ENCODE measurements around the gene COL20A1.

The COL20A1 gene

DNA sequence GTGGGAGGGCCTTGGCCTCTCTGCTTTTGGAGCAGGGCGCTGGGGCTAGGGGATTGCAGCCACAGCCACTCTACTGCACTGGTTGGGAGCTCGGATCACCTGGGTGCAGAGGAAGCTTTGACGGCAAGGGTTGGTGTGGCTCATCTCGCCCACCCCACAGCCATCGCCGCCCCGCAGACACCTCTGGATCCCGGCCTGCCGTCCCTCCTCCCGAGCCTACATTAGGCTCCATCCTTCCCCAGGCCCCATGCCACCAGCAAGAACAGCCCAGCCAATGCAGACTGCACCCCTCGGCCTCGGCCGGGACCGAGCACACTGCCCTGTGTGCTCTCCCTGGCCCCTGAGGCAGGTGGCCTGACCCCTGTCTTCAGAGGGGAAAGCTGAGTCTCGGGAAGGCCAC, 32.5 kb upstream of the COL20A1 start:
- TF ChIP-seq POLR2AphosphoS5 (IDR thresholded peaks at IDR 0.05; ENCODE audit: low read depth, low read length) (no peak), FOXP2 (optimal IDR thresholded peaks at IDR 0.05; ENCODE audit: borderline replicate concordance, extremely low read depth, extremely low read length, insufficient read depth) (no peak), SIN3A (IDR thresholded peaks at IDR 0.05; ENCODE audit: borderline replicate concordance, insufficient read depth, low read length) (no peak), TAF1 (IDR thresholded peaks at IDR 0.05; ENCODE audit: borderline replicate concordance, insufficient read depth, low read length) (no peak)
- TF ChIP-seq, protein P1, sequence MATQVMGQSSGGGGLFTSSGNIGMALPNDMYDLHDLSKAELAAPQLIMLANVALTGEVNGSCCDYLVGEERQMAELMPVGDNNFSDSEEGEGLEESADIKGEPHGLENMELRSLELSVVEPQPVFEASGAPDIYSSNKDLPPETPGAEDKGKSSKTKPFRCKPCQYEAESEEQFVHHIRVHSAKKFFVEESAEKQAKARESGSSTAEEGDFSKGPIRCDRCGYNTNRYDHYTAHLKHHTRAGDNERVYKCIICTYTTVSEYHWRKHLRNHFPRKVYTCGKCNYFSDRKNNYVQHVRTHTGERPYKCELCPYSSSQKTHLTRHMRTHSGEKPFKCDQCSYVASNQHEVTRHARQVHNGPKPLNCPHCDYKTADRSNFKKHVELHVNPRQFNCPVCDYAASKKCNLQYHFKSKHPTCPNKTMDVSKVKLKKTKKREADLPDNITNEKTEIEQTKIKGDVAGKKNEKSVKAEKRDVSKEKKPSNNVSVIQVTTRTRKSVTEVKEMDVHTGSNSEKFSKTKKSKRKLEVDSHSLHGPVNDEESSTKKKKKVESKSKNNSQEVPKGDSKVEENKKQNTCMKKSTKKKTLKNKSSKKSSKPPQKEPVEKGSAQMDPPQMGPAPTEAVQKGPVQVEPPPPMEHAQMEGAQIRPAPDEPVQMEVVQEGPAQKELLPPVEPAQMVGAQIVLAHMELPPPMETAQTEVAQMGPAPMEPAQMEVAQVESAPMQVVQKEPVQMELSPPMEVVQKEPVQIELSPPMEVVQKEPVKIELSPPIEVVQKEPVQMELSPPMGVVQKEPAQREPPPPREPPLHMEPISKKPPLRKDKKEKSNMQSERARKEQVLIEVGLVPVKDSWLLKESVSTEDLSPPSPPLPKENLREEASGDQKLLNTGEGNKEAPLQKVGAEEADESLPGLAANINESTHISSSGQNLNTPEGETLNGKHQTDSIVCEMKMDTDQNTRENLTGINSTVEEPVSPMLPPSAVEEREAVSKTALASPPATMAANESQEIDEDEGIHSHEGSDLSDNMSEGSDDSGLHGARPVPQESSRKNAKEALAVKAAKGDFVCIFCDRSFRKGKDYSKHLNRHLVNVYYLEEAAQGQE (IDR thresholded peaks at IDR 0.05; ENCODE audit: insufficient read depth in 1 of 2, low read depth in 2 of 2, low read length in 2 of 2): no peak

GRCh38 chr20:63261060-63261794, 31.8 kb upstream of the COL20A1 start:
- TF ChIP-seq SIN3A (IDR thresholded peaks at IDR 0.05; ENCODE audit: borderline replicate concordance, insufficient read depth, low read length): no peak
- TF ChIP-seq POLR2AphosphoS5 (IDR thresholded peaks at IDR 0.05; ENCODE audit: low read depth, low read length): no peak
- TF ChIP-seq TAF1 (IDR thresholded peaks at IDR 0.05; ENCODE audit: borderline replicate concordance, insufficient read depth, low read length): no peak
- TF ChIP-seq, protein P1 (IDR thresholded peaks at IDR 0.05; ENCODE audit: insufficient read depth in 1 of 2, low read depth in 2 of 2, low read length in 2 of 2): no peak
- TF ChIP-seq FOXP2 (optimal IDR thresholded peaks at IDR 0.05; ENCODE audit: borderline replicate concordance, extremely low read depth, extremely low read length, insufficient read depth): no peak

DNA sequence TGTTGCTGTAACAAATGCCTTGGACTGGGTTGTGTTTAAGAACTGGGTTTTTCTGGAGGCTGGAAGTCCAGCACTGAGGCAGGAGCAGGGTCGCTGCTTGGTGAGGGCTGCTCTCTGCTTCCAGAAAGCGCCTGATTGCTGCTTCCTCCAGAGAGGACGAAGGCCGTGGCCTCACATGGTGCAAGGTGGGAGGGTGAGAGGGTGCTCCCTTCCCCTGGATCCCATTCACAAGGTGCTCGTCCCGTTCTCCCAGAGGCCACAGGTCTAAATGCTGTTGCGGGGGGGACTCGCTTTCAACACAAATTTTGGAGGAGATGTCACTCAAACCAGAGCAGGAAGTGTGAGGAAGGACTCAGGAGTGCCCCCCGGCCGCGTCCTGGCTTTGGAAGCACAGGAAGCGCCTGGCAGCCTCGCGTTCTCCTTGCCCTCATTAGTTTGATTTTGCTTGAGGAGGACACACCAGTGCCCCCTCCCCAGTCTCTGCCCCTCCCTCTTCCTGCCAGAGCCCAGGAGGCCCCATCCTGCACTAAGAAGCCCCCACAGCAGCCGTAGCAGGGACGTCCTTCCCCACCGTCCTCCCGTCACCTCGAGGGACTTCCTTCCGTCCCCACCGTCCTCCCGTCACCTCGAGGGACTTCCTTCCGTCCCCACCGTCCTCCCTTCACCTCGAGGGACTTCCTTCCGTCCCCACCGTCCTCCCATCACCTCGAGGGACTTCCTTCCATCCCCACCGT, 31.0 kb upstream of the COL20A1 start:
- TF ChIP-seq FOXP2 (optimal IDR thresholded peaks at IDR 0.05; ENCODE audit: borderline replicate concordance, extremely low read depth, extremely low read length, insufficient read depth): no peak
- TF ChIP-seq TAF1 (IDR thresholded peaks at IDR 0.05; ENCODE audit: borderline replicate concordance, insufficient read depth, low read length): no peak
- TF ChIP-seq POLR2AphosphoS5 (IDR thresholded peaks at IDR 0.05; ENCODE audit: low read depth, low read length): no peak
- TF ChIP-seq, protein P1 (IDR thresholded peaks at IDR 0.05; ENCODE audit: insufficient read depth in 1 of 2, low read depth in 2 of 2, low read length in 2 of 2): no peak
- TF ChIP-seq SIN3A (IDR thresholded peaks at IDR 0.05; ENCODE audit: borderline replicate concordance, insufficient read depth, low read length): no peak

GRCh38 chr20:63262836-63263235, 30.1 kb upstream of the COL20A1 start:
- TF ChIP-seq FOXP2 (optimal IDR thresholded peaks at IDR 0.05; ENCODE audit: borderline replicate concordance, extremely low read depth, extremely low read length, insufficient read depth): no peak
- no peak for TF ChIP-seq POLR2AphosphoS5 (IDR thresholded peaks at IDR 0.05; ENCODE audit: low read depth, low read length)
- TF ChIP-seq TAF1 (IDR thresholded peaks at IDR 0.05; ENCODE audit: borderline replicate concordance, insufficient read depth, low read length): no peak
- TF ChIP-seq, protein P1 (IDR thresholded peaks at IDR 0.05; ENCODE audit: insufficient read depth in 1 of 2, low read depth in 2 of 2, low read length in 2 of 2): no peak
- TF ChIP-seq SIN3A (IDR thresholded peaks at IDR 0.05; ENCODE audit: borderline replicate concordance, insufficient read depth, low read length): no peak

Measured in PFSK-1 (cell line).